IPS-18c (cell line): Measurements from ENCODE around the gene LAIR2.
"Not testable (repeated sequence)": the region's sequence is repeated elsewhere in the genome, so short reads cannot be mapped to it uniquely, and the experiment has no call there.

Source experiments
- H3K4me3 ChIP-seq: 2 replicates; pipeline ENCODE4 v1.7.0; 2013; ENCODE audit warnings: low read depth, mild to moderate bottlenecking, low read length, moderate library complexity; ENCODE audit not compliant: insufficient read depth
- H3K9me3 ChIP-seq: one replicate; pipeline ENCODE4 v1.6.1; 2013; ENCODE audit warnings: mild to moderate bottlenecking, low read length, moderate library complexity; ENCODE audit not compliant: control insufficient read depth, insufficient read depth

The LAIR2 gene

GRCh38 chr19:54509200-54509940 is 6.7 kb downstream of the LAIR2 start:
- H3K4me3 ChIP-seq, H3K9me3 ChIP-seq: not testable (repeated sequence)

- Histone ChIP-seq H3K4me3 (no peak overlapping the region), H3K9me3 (peaks cover 3% of the 10 kb centered on the region)
Observed at GRCh38 chr19:54515156-54515555, 12.5 kb downstream of the LAIR2 start.

DNA sequence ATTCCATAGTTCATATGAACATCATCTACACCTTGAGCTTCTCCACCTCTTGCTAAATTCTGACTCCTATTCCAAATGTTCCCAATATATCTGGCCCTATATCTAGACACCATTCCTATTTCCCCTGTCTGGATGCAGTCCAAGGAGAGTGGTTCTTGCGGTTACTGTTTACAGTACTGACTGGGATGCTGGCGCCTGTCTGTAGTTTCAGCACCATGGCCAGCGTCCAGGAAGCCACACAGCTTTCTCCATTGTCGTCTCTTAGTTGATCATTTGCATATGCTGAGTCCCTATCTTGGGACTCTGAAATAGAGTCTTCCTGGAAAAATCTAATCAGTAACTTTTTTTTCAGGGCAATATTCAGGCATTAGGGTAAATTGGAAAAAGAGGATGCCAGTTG is 14.9 kb downstream of the LAIR2 start:
- peaks cover 5% of the 10 kb centered on the region for H3K9me3 ChIP-seq
- no peak overlapping the region for H3K4me3 ChIP-seq

- no peak overlapping the region for H3K4me3 ChIP-seq
- H3K9me3 ChIP-seq: peaks cover 5% of the 10 kb centered on the region
Observed at GRCh38 chr19:54518844-54519243, 16.2 kb downstream of the LAIR2 start.

DNA sequence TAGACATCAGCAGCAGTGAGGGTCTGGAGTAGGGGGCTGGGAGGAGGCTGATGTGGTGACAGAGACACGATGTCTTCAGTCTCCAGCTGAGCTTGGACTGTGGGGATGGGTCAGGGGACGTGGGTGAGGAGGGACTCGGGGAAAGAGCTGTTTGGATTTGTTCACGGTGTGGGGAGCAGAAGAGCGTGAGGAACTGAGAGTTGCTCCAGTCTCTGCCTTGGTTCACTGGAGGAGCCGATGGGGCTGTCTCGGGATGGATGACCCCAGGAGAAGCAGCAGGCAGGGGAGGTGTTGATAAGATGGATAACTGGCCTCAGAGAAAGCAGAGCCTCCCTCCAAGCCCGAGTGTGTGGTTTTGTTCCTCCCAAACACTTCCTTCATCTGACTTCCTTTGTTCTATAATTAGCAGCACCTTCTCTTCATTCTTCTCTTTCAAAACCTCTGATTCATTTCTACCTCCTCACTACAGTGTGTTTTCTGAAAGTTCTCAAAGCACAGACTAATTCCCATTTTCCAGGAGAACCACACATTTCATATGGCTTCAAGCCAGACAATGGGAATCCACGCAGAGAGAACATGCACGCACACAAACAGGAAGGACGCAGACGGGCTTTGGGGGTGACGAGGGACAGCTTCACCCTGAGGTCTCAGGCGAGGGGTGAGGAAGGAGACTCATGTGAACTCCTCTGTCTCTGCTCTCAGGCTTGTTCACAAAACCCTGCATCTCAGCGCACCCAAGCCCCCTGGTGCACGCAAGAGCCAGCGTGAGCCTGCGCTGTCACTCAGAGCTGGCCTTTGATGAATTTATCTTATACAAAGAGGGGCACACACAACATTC is 18.6 kb downstream of the LAIR2 start:
- Histone ChIP-seq H3K4me3 (no peak overlapping the region; the same call in 1 of the 2 replicates), H3K9me3 (peaks cover 2% of the 10 kb centered on the region)

- Histone ChIP-seq H3K4me3 (peak overlapping the region; percentile 20; the same call in 1 of the 2 replicates), H3K9me3 (peaks cover 2% of the 10 kb centered on the region)
Observed at GRCh38 chr19:54521860-54522513, 19.4 kb downstream of the LAIR2 start.

DNA sequence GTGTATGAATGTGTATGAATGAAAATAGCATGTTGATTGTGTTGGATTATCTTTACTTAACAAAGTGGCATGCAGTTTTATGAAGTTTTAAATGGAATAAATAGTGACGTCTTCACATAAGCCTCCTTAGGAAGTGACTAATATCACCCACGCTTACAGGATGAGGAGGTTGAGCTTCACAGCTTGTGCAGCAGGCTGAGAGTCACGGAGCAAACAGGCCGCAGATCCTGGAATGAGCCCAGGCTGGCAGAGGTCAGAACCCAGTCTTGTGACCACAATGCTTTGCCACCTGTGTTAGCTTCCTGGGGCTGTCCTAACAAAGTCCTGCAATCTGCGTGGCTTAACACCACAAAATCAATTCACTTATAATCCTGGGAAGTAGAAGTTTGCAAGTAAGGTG is 20.8 kb downstream of the LAIR2 start:
- H3K9me3 ChIP-seq: peaks cover 6% of the 10 kb centered on the region
- H3K4me3 ChIP-seq: no peak overlapping the region

- H3K9me3 ChIP-seq: peaks cover 6% of the 10 kb centered on the region
- H3K4me3 ChIP-seq: no peak overlapping the region
Observed at GRCh38 chr19:54525636-54526035, 23.0 kb downstream of the LAIR2 start.

GRCh38 chr19:54526972-54527371 is 24.3 kb downstream of the LAIR2 start:
- H3K4me3 ChIP-seq: no peak overlapping the region
- H3K9me3 ChIP-seq: peaks cover 4% of the 10 kb centered on the region

- Histone ChIP-seq H3K4me3 (no peak overlapping the region), H3K9me3 (peaks cover 4% of the 10 kb centered on the region)
Observed at GRCh38 chr19:54530866-54531265, 28.2 kb downstream of the LAIR2 start.

DNA sequence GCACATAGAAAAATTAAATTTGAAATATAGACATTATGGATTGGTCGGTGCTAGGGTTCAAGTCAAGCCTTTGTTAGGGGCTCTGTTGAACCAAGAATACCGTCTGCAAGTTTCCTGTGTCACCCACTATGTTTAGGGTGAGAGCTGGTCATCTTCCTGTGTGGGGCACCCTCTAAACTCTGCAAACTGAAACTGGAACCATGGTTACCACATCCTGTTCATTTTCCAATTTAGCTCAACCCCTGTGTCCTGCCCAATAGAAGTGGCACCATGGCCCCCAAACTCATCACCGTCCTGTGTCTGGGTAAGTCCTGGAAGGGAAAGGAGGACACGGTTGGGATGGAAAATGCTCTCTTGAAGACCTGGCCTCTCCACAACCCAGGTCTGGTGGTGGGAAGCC is 29.9 kb downstream of the LAIR2 start:
- H3K9me3 ChIP-seq: peaks cover 8% of the 10 kb centered on the region

GRCh38 chr19:54533476-54533875 is 30.8 kb downstream of the LAIR2 start:
- Histone ChIP-seq H3K9me3 (peaks cover 5% of the 10 kb centered on the region), H3K4me3 (no peak overlapping the region)

More for the DNA sequence above, 29.9 kb downstream of the LAIR2 start:
- H3K4me3 ChIP-seq: no peak overlapping the region

DNA sequence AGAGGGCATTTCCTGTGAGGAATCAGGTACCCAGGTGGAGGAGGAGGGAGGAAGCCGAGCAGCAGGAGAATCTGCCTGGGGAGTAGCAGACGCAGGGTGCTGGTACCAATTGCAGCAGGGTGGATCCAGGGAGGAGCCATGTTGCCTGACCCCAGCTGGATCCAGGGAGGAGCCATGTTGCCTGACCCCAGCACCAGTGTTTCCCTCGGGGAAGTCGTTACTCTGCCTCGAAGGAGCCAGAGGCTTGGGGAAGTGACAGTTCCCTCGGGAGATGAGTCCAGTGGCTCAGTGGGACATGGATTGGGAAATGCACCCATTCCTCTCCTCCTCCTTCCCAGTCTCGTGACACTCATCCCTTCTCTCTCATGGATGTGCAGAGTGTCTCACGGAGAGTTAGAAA is 31.5 kb downstream of the LAIR2 start:
- Histone ChIP-seq H3K9me3 (peaks cover 5% of the 10 kb centered on the region), H3K4me3 (no peak overlapping the region; the same call in 1 of the 2 replicates)

DNA sequence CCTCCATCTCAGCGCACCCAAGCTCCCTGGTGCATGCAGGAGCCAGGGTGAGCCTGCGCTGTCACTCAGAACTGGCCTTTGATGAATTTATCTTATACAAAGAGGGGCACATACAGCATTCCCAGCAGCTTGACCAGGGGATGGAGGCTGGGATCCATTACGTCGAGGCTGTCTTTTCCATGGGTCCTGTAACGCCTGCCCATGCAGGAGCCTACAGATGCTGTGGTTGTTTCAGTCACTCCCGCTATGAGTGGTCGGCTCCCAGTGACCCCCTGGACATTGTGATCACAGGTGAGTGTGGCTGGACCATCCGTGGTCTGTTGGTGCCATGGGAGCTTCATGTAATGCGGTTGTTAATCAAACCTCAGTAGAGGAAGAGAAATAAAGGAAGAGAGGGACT is 33.0 kb downstream of the LAIR2 start:
- H3K4me3 ChIP-seq: no peak overlapping the region

DNA sequence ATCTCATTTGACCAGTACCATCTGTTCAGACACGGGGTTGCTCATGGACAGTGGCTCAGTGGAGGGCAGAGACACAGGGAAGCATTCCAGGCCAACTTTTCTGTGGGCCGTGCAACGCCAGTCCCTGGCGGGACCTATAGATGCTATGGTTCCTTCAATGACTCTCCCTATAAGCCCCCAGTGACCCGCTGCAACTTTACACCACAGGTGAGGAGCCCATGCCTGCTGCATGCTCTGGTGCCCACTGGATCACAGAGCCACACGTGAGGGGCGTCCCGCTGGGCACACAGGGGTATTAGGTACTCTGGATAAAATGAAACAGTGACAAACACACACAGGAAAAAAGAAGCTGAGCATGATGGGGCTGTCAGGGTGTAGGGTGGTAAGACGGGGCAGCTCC is 34.3 kb downstream of the LAIR2 start:
- Histone ChIP-seq H3K9me3 (peaks cover 8% of the 10 kb centered on the region), H3K4me3 (no peak overlapping the region; the same call in 1 of the 2 replicates)

More for the DNA sequence above, 33.0 kb downstream of the LAIR2 start:
- H3K9me3 ChIP-seq: peaks cover 6% of the 10 kb centered on the region

DNA sequence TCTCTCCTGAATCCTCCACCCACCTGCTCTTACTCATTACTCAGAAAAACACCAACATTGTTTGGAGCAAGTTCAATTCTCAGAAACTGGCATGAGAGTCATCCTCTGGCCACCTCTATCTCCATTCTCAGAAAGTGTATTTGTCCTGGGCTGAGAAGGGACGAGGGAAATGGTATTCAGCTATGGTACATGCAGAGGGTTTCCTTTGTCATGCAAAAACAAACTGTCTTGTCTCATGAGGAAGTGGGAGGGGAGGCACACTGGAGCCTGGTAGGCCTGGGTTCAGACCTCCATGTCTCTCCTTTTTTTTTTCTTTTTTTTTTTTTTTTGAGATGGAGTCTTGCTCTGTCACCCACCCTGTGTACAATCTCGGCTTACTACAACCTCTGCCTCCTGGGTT is 39.1 kb downstream of the LAIR2 start:
- H3K4me3 ChIP-seq: no peak overlapping the region
- peaks cover 6% of the 10 kb centered on the region for H3K9me3 ChIP-seq

DNA sequence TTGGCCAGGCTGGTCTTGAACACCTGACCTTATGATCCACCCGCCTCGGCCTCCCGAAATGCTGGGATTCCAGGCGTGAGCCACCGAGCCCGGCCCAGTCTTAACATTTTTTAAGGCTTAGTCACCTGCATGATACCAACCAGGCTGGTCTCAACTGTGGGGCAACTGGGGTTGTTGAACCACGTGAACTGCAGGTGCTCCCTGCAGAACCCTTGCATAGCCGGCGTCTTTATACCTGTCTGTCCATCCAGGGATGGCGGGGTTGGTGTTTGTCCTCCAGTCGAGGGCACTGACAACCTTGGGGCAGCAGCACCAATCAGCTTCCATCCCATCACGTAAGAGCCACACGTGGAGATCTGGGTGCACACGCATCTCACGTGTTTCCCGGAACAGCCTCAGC is 46.2 kb downstream of the LAIR2 start:
- Histone ChIP-seq H3K4me3 (no peak overlapping the region), H3K9me3 (peaks cover 13% of the 10 kb centered on the region)

DNA sequence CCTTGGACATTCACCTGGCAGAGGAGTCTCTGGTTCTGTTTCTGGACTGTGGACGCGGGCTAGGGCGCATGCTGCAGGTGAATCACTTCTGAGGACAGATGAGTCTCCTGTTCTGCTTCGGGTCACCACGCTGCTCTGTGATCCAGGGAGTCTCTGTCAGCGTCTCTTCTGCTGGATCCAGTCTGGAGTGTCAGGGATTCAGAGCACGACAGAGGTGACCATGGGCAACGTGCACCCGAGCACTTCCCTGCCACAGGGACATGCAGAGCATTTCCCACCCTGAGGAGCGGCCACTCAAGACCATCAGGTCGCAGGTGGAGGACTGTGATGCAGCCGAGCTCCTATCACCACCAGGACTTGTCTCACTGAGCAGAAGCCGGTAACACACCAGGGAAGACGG is 46.6 kb downstream of the LAIR2 start:
- H3K4me3 ChIP-seq: no peak overlapping the region
- peaks cover 13% of the 10 kb centered on the region for H3K9me3 ChIP-seq
